HG03175 (cell line): ENCODE measurements around the gene AFF3.

Experiments used
- ATAC-seq: cut with Tn5 transposase; IDR thresholded peaks from one replicate; pipeline ENCODE4 v1.9.1; 2021; ENCODE audit warnings: mild to moderate bottlenecking, moderate library complexity; ENCODE audit not compliant: unreplicated experiment

AFF3 gene

DNA sequence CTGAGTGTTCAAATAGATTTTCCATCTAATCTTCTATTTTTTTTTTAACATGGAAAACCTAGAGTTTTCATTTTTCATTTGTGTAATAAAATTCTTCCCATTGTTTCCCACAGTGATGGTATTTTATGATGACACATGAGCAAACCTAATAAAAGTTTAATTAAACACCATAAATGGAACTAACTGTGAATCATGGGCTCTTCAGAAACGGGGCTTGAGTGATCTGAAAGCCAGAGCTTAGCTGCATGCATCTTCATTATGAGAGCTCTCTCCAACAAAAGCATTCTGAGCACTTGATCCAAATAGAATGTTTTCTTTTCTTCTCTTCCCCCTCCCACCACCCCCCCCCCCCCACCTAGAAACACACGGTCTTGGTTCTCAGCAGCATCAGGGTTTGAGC, 570.4 kb downstream of the AFF3 start:
- ATAC-seq = no peak

DNA sequence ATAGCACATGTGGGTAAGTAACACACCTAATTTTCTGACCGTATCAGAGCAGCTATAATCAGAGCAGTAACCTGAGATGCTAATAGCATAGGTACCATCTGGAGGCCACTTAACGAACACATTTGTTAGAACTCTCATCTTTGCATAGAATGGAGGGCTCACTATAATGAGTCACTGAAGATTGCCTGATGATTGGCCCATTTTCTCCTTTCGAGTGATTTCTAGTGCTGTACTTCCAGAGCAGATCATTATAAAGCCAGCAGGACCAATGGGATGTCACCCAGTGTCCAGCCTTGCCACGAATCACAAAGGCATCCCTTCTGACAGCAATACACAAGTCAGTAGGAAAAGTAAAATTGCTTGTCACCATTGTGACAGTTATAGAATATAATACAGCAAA, 570.9 kb downstream of the AFF3 start:
- no peak for ATAC-seq

DNA sequence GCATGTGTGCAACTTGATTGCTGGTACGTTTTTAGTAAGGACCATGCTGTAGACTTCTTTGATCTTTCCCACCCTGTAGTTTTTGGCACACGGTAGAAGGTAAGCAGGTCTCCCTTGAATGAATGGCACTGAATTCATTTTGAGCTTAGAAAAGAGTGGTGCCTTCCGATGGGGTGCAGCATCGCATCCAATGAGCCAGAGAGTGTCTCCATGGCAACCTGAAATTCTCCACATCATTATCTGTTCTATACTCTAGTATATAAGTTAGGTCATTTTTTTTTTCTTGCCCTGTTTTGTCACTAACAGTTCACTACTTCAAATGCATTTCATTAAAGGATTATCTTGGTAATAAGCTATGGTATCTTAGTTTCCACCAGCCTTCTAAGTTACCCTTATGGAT, 571.4 kb downstream of the AFF3 start:
- ATAC-seq = no peak

DNA sequence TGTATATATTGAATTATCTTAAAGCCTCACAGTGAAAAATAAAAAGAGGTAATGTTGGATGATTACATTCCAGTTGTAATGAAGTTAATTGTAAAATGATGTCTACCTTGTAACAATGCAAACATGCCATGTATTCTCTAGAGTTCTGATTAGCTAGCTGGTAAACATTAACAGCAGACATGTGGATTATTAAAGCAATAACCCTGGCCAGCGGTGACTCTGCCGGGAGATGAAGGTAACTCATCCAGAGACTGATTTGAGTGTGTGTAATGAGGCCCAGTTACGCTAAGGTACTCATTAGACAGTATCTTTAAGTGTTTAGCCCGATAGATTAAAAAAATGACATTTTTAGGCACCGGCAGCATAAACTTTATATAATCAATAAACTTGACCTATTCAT, 573.0 kb downstream of the AFF3 start:
- ATAC-seq = no peak

DNA sequence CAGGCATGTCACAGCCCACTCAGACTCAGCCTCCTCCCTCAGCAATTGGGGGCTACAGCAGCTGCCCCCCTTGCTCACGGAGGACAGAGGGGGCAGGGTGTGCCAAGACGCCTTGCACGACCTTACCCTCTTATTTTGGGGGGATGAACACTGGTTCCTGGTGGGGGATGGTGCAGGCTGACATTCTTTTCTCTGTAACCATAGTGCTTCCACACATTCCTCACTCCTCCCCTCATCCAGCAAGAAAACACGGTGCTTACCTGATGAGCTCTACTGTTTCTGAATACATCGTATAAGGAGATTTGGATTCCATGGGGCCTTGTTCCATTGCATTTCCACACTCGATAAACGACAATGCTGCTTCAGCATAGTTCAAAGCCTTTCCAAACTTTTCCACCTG, 577.2 kb downstream of the AFF3 start:
- ATAC-seq = no peak

DNA sequence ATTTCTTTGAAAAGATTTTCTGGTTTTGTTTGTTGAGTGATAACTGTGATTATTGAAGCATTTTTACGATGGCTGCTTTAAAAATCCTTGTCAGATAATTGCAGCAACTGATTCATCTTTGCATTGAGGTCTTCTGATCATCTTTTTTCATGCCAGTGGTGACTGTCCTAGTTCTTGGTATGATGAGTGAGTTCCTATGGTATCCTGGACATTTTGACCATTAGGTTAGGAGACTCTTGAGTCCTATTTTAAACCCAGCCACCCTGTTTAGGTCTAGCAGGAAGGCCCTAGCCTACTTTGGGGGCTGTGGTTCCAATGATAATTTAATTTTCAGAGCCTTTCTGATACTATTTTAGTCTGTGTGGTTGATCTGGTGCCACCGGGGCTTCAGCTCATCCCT, 579.9 kb downstream of the AFF3 start:
- no peak for ATAC-seq

DNA sequence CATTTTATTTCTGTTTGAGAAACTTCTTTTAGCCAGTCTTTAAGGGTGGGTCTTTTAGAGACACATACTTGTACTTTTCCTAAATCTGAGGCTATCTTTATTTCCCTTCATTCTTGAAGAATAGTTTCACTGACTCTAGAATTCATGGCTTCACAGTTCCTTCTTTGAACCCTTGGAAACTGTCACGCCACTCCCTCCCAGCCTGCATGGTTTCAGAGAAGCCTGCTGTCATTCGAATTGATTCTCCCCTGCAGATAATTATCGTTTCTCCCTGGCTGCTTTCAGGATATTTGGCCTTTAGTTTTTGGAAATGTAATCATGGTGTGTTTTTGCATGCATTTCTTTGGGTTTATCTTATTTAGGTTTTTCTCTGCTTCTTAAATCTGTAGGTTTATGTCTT, 580.6 kb downstream of the AFF3 start:
- ATAC-seq = no peak

DNA sequence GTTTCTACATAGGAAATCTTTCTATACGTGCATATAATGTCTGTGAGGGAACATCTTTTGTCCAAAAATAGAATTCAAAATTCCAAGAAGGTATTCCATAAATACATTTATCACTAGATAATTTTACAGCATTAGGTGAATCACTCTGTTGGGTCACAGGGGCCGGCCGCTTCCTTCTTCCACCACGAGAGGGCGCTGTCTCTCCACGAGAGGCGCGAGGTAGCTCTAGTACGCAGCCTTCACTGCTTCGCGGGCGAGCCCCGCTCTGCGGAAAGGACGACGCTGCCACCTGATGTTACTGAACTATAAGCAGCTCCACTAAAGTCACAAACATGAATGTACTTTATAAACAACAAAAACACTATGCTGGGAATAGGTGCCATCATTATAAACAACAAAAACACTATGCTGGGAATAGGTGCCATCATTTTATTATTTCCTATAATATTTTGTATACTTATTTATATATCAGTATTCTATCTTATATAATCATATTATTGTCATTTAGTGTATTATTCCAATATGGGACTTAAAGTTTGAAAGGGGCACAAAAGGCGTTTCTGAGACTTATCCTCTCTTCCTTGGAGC, 583.2 kb downstream of the AFF3 start:
- peak; percentile 86 for ATAC-seq

DNA sequence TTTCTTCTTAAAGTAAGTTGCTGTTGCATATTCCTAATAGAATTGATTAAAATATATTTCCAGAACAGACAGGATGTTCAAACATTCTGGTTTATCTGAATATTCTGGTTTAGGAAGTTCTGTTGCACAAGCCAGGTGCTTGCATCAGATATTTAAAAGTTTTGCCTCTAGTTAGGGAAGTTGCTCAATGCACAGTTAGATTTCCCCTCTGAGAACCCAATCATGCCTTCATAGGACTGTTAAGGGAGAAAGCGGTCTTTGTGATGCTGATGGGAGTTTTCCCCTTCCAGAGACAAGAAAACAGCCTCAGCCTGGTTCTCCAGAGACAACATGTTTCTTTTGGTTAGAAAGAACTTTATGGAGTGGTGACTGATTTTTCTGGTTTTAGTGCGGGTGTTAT, 587.0 kb downstream of the AFF3 start:
- no peak for ATAC-seq

DNA sequence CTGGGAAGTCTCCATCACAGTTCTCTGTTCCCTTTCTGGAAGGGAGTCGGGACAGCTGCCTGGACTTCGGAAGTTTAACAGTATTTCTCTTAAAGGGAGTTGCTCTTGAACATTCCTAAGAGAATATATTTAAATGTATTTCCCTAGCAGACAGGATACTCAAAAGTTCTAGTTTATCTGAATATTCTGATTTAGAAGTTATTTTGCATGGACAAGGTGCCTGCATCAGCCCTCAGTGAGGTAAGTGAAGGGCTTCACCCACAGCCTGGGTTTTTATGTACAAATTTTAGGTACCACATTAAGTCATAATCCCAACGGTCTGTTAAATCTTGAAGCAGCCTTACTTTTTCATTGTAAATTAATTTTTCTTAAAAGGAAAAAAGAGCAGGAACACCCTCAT, 587.5 kb downstream of the AFF3 start:
- no peak for ATAC-seq

DNA sequence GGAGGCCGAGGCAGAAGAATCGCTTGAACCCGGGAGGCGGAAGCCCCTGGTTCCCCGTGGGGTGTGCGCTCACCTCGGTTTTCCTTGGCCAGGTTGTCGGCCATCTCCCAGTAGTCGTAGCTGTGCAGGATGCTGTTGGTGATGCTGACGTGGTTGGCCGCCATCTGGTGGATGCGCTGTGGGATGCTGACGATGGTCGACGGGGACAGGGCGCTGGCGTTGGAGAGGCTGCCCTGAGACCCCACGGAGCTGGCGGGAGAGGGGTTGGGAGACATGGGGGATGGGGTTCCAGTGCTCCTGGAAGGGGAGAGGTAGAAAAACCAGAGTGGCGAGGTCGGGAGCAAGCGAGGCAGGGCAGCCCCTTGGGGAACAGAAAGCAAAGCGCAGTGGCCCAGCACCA, 588.2 kb downstream of the AFF3 start:
- ATAC-seq = no peak

DNA sequence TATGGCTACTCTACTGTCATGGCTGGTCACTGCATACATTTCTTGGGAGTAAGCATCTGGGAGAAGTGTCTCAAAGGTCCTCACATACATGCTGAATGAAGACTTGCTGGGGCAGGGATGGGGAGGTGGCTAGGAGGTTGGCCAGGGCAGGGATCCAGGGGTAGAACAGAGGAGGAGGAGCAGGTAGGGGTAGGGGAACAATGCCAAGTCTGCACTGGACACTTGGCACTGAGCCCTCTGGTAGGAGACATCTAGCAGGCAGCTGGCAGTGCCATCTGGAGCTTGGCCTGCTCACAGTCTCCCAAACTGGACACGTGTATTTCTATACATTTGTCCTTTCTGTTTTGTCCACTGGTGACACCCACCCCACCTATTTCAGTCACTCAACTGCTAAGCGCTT, 589.9 kb downstream of the AFF3 start:
- ATAC-seq = no peak

DNA sequence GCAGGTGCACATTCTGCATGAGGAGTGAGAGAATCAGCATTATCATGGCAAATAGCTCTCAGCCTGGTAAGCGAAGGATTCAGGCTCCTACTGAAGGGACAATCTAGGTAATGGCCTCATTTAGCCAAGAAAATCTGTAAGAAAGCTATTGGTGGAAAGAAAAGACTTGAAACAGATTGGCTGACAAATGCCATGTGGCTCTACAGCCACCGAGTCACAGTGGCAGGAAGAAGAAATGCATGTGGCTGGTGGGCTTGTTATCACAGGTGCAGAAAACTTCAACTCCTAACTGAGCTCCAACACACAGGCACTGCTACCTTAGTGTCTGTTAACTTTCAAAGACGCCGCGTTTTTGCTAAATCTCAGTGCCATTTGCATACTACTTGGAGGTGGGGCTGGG, 592.0 kb downstream of the AFF3 start:
- no peak for ATAC-seq

DNA sequence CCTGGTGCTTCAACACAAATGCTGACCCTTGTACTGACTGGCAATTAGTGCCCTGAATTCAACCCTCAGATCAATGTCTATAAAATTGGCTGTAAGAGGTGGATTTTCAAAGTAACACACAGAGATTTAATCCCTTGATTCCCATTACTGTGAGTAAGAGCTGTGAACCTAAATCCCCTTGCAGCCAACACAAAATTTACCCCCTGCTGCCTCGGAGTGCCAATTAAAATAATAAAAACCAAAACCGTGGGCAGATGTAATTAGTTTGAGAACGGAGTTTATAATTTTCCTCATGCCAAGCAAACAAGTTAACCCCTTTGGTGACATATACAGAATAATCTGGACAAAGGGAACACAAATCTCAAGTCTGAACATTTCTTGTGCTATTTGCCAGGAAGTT, 596.8 kb downstream of the AFF3 start:
- no peak for ATAC-seq

DNA sequence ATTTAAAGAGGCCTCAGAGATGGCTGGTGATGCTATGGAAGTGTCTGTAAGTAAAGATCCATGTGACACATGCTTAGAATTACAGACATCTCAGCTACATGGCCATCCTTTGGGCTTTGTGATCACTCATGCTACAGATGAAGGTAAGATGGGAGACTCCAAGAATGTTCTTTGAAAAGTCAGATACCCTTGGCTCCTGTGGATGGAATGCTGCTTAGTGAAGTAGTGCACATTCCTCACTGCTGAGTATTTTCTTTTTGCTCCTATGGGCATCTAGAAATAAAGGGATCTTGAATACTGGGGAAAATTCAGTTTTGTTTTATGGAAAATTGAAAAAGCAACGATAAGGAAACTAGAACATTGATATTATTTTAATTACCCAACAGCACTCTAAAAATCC, 597.3 kb downstream of the AFF3 start:
- no peak for ATAC-seq

DNA sequence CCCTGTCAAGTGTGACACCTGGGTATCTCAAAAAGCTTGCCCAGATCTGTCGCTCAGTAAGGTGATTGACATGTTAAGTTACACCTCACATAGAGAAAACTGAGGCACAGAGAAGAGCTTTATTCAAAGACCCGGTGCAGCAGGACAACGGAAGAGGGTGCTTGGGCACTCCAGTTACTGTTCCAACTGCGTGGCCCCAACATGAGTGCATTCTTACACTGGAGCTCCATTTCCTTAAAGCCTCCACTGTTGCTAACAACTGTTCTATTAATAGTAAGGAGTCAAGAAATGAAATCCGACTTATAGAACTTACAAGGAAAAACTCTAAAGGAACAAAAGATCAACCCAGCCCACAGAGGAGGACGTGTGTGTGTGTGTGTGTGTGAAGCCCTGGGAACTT, 597.8 kb downstream of the AFF3 start:
- no peak for ATAC-seq

DNA sequence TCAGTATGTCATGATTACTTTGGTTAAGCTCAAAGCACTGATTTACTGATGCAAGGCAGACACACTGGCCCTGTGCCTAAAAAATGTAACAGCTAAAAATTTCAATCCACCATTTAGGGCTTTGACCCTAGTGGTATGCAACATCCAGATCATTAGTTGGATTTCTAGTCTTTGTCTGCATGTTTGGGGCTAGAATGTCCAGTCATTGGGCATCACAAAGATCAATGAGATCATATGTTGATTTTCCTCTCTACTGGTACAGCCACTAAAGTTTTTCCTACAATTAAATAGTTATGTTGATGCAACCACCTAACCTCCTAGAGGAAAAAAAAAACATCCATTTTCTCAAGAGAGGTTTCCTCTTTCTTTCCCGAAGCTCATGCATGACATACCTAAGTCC, 599.1 kb downstream of the AFF3 start:
- ATAC-seq = no peak

DNA sequence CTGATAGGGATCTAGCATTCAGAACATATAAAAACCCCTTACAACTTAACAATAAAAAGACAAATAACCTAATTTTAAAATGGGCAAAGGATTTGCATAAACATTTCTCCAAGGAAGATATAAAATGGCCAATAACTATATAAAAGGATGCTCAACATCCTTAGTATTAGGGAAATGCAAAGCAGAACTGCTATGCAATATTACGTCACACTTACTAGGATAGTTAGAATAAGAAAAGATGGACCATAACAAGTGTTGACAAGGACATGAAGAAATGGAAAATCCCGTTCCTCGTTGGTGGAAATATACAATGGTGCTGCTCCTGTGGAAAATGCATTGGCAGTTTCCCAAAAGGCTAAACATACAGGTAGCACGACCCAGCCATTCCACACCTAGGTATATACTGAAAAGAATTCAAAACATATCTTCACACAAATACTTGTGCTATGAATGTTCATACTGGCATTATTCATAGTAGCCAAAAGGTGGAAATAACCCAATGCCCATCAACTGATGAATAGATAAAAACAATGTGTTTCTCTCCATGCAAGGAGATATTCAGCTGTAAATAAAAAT, 604.4 kb downstream of the AFF3 start:
- ATAC-seq = no peak

DNA sequence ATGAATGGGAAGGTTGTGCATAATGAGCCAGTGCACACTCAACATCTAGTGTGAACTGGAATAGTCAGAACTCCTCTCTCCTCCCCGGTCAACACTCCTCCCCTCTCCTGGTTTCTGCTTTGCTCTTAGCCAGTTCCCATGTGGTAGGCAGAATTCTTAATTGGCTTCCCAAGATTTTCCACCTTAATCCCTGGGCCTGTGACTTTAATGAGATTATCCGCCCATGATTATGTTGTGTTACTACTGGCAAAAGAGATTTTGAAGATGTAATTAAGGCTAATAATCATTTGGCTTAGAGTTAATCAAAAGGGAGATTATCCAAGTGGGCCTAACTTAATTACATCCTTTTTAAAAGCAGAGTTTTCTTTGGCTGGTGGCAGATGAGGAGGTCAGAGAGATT, 618.3 kb downstream of the AFF3 start:
- ATAC-seq = no peak

DNA sequence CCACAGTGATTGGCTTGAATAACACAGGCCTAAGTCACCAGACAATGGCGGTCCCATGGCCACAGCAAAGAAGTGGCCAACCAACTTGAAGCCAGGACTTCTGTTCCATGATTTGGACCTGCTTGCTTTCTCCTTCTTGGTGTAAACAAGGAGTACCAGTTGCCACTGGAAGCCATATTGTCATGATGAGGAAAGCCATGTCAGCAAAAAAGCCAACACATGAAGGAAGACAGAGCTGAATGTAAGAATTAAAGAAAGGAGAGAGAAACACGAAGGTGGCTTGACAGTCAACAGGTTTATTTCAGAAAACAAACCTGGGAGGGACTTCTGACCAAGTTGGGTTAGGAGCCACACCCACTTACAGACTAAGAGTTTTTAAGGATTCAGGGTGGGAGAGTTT, 620.2 kb downstream of the AFF3 start:
- ATAC-seq = no peak

DNA sequence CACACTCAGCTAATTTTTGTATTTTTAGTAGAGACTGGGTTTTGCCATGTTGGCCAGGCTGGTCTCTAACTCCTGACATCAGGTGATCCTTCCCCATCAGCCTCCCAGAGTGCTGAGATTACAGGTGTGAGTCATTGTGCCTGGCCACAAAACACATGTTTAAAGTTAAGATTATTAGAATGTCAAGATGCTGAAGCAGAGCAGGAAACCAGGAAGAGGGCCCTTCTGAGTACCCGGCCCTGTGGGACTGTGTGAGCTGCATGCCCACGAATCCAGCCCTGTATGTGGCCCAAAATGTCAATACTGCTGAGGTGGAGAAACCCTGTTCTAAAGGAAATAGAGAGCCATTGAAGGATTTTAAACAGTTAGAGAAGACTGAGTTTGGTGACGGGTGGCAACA, 621.6 kb downstream of the AFF3 start:
- ATAC-seq = no peak

DNA sequence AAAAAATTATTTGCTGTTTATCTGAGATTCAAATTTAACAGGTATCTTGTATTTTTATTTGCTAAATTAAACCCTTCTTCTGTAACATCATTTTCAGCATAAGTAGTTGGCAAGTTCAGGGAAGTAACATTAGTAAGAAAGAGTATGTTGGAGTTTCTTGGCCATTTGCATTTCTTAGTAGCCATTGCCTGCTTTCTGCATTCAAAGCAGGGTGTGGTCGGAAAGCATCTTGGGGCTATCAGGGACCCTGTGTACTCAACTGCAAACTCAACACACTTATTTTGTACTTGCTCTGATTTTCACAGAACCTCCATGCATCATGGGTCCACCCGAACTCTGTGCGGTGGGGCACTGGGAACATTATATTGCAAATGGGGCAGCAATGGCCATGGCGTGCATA, 622.2 kb downstream of the AFF3 start:
- ATAC-seq = no peak

DNA sequence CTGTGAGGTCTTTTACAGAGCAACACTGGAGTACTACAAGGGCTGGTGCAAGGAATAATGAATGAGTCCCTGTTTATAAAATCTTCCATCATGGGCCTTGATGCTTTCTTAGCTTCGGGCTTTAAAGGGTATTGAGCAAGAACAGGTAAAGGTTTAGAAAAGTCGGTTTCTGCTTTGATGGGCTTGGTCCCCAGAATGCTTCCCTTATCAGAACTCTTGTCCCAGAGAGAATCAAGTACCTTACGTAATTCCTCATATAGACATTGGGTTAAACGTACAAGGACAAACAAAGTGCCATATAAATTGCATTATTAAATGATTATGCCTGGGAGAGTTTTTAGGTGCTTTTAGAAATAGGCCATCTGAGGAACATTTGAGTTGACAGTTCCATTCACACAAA, 628.0 kb downstream of the AFF3 start:
- no peak for ATAC-seq
